Left hindlimb (tissue), 1 donor: ENCODE results near the gene MRPL33.
A peak's percentile ranks its signal among the peaks of the same experiment; 100 is the strongest.

Experiments
- DNase-seq: peaks from one replicate; pipeline ENCODE4 v3.0.0-alpha.2; 2018

The MRPL33 gene

DNA sequence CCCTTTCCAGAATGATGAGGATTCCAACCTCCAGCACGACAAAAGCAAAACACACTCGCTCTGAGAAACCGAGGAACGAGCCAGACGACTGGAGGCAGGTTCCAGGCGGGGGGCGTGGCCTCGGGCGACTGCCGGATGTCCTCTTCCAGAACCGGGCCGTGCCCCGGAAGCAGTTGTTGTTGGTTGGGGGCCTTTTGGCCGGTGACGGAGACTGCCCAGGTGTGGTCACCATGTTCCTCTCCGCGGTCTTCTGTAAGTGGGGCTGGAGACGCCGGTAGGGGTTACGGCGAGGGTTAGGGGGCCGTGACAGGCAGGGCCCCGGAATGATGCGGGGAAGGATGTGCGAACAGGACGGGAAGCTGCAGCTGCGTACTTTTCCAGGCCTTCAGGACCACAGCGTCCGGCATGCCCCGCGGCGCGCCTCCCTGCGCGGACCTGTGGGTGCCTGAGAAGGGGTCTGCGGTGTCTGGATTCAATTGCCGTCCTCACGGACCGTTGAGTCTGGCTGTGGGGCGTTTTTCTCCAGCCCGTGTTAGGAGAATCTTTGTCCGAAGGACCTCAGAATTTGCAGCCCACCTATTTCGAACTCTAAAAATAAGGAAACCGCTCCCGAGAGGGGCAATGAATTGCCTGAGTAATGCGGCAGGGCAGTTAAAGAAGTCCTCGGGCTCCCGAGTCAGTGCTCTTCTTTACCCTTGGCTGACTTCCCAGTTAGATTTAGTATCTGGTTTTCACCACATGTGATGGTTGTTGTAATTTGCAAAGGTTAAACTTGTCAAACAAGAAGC lies at the start of gene MRPL33:
Gene MRPL33 (plus strand): TSS at position 172 of the 788 bp plus-strand sequence. CDS start 59 bp downstream, at position 231.
- peak; percentile 96 for DNase-seq

DNA sequence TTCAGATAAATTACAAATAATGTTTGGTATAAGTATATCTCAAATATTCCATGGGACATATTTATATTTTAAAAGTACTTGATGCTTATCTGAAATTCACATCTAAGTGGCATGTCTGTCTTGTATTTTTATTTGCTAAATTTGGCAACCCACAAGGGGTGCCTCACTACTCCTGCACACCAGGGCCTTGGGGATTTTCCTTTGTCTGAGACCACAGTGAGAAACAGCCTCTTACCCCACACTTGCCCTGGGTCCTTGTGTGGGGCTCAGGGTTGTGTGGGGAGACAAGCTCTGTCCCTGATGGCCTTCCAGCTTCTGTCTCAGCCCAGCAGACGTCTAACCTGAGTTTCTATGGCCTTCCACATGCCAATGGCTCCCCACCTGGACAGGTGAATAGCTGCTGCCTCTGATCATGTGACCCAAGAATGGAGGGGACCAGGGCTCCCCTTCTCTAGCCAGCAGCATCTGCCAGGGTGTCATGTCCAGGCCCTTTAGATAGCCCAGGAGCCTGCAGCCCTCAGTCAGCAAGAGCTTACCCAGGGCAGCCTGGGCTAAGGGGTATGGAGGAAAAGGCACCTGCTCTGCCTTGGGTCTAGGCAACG lies 49.5 kb upstream of the MRPL33 start:
- DNase-seq, result no peak

DNA sequence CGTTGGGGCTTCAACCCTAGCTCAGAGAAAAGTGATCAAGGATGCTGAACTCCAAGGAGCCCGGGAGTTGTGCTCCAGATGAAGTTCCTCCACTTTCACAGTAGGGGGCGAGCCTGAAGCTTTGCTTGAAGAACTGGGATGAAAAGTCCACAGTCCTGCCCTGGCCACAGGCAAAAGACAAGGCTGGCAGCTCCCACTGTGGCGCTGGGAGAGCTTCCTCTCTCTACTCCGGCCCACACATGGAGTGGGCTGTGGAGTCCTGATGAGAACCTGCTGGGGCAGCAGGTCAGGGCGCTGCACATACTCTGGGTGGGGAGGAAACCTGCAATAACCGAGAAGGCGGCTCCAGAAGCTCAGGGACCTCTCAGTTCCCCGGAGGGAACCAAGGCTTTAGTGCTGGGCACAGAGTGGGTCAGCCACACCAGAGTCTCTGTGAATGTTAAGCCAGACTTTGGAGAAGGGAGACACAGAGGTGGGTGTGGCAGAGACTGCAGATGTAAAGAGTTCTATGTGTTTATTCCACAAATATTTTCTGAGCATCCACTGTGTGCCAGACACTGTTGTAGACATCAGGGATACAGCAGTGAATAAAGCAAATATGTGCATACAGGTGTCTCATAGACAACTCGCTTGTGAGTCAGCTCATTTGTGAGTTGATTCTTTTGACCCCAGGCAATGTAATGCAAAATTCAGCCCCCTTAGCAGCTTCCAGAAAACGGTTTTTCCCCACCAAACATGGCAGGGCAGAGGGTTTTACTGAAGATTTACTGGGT lies 48.0 kb upstream of the MRPL33 start:
- DNase-seq, result peak; percentile 70

DNA sequence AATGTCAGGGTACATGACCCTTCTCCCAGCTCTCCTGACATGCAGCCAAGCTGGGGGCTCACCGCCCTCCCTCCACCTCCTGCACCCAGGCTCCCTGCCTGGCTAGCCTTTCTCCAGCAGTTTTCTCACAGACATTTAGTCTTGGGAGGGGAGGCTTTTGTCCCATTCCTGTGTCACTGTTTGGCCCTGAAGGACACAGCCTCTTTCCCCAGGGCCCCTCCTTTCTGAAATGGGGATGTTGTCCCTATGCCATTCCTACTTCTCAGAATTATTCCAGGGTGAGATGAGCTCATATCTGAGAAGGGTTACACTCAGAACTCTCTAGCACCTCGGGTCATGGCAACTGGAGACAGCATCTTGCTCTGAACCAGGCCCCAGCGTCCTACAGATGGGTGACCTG lies 47.3 kb upstream of the MRPL33 start:
- DNase-seq, result no peak

DNA sequence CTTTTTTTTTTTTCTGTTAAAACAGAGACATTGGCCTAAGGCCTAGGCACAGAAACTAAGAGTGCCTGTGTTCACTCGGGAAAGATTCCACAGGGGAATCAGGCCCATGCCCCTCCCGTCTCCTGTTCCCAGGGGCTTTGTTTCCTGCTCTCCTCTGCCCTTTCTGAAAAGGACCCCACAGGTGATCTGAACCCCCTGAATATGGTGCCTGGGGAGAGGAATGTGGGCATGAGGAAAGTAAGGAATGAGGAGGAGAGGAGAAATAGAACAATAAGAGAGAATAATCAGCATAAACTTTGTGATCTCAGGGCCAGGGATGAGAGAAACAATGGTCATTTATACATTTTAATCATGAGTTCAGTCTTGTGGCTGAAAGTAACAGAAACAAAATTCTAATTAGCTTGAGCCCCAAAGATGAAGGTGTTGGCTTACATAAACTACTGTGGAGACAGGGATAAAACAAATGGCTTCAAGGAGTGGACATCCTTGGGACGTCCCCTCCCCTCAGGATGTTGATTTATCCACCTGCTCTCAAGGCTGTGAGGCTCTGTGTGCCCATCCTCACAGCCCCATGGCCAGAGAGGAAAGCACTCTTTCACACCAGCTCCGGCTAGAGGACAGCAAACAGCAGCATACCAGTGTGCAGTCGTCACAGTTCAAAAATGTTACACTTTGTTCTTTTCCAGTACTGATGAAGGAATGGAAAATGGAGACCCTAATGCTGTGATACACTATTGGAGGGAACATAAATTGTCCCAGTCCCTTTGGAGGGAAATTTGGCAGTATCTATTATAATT lies 46.4 kb upstream of the MRPL33 start:
- DNase-seq, result no peak

DNA sequence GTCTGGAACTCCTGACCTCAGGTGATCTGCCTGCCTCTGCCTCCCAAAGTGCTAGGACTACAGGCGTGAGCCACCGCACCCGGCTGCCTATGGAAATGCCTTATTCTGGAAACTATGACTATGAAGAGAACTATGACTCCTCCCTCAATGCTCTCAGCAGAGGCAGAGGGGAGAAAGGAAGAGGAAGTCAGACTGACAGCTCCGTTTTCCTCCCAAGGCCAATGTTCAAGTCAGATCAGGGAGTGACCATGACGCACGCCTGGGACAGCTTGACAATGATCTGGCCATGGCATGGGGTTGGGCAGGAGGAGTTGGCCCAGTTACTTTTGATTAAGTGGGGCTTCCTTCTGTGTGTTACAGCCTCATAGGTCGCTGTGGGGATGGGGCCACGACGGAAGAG lies 44.3 kb upstream of the MRPL33 start:
- DNase-seq, result no peak

DNA sequence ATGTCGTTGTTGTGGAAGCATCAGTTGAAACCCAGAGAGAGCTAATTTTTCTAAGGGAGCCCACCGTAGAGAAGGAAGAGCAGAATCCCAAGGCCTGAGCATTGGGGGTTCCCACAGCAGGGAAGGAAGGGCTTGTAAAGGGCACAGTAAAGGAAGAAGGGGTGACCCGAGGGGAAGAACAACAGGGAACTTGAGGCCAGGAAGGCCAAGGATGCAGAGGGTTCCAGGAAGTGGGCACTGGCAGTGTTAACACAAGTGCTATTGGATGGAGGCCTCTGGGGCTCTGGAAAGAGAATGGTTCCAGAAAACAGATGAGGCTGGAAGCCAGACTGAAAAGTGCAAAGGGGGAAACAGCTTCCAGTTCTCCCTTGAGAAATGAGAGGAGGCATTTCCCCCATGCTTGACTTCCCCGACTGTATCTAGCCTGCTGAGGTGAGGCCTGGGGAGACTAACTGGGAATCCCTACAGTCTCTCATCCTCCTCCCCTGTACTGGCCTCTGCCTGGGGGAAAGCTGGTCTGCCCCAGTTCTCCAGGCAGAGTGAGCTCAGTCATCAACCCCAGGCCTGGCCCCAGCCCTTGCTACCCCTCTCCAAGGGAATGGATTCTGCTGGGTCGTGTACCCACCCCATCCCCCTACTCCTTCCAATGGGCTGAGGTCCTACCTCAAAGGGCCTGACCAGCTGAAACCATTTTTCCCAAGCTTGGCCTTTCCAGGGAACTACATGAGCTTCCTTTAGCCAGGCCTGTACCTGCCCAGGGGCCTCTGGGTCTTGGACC lies 43.2 kb upstream of the MRPL33 start:
- DNase-seq, result no peak

DNA sequence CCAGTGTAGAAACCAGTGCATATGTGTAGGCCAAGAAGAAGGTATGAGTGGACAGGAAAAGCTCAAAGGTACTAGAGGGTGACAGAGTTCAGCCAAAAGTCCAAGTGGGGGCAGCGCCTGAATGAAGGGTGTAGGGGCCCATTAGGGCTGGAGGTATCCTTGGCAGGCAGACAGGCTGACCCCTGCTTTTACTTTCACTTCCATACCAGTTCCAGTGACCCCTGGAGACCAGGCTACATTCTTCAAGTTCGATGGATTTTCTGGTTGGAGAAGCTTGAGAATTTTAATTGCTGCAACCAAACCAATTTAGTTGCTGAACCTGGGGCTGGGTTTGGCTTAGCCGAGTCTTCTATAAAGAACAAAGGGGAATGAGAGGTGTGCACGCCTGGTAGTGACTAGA lies 42.3 kb upstream of the MRPL33 start:
- DNase-seq, result no peak

DNA sequence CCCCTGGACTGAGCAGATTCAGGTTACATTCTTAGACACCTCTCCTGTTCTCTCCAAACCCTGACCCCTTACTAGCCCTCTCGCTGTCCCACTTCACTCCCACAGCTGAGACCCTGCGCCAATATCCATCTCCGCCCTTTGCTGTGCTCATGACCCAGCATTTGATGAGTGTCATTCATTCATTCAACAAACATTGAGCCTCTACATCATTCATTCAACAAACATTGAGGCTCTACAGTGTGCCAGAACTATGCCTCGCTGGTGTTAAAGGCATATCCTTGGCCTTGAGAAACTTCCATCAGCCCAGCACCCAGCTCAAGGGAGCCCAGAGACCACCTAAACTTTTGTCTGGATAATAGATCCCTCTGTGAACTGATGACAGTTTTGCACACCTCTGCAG lies 41.9 kb upstream of the MRPL33 start:
- DNase-seq, result no peak

DNA sequence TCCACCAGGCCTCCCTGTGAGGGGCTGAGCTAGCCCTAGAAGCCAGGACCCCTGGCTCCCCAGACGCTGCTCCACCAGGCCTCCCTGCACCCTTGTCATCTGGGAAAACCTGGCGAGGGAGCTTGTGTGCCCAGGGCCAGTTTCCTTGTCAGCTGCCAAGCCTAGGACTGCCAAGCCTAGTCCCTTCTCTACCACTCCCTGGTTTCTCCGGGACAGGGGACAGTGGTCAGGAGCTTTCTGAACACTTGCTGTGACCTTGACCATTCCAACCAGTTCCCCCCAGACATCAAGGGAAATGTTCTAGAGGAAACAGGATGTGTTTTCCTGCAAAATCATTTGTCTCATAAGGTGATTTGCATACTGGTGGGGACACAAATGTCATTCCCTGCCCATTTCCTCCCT lies 41.3 kb upstream of the MRPL33 start:
- DNase-seq, result no peak

DNA sequence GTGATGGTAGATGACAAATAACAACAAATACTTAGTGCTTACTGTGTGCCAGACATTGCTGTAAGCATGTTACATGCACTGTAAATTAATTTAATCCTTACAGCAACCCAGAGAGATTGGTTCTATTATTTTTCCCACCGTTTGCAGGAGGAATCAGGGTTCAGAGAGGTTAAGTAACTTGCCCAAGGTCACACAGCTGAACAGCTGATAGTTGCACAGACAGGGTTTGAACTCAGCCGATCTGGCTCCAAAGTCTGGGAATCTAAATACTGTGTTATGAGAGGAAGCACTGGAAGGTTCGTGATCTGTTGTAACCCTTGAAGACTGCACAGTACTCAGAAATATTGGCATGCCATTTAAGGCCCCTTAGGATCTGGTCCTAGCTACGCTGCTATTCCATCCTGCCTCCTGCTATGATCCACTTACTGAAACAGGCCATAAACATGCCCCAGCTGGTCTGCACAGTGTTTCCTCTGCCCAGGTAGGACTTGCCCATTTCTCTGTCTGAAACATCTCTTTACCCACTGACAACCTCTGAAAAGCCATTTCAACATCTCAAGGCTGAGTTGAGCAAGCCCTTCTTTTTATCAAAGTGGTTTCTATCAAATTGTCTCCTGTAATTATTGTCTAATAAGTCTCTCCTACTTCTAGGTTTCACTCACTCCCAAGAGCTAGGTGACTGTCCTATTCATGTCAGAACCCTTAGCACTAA lies 40.4 kb upstream of the MRPL33 start:
- DNase-seq, result no peak

DNA sequence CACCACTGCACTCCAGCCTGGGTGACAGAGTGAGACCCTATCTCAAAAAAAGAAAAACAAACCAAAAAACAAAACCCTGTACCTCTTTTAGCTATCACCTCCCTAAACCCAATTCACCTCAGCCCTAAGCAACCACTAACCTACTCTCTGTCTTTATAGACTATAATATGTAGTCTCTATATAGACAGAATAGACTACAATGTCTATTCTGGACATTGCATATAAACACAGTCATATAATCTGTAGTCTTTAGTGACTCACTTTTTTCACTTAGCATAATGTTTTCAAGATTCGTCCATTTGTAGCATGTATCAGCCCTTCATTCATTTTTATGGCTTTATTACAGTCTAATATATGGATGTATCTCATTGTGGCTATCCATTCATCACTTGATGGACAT lies 37.2 kb upstream of the MRPL33 start:
- no peak for DNase-seq

DNA sequence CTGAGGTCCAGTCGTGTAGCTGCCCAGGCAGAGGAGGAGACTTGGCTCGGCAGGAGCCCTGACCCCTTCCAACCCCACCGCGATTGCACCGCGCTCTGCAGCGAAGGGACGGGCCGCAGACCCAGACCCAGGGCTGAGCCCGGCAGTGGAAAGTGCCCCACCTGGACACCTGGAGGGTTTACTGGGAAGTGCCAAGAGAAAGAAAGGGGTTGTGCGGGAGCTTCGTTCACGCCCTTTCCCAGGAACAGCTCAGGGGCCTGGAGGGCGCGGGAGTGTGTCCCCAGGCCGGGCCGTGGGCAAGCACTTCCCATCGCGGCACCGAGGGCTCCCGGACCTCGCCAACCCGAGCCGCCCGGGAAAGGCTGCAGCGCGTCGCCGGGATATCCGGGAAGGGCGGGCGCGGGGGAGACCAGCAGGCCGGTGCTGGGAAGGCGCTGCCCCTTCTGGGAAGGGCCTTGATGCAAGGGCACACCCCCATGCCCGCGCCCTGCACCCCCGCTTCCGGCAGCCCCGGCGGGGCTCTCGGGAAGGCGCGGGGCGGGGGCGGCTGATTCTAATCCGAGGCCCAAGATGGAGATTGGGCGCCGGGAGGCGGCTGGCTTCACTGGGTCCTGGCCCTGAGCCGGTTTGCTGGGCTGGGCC lies 36.1 kb upstream of the MRPL33 start:
- peak; percentile 89 for DNase-seq

DNA sequence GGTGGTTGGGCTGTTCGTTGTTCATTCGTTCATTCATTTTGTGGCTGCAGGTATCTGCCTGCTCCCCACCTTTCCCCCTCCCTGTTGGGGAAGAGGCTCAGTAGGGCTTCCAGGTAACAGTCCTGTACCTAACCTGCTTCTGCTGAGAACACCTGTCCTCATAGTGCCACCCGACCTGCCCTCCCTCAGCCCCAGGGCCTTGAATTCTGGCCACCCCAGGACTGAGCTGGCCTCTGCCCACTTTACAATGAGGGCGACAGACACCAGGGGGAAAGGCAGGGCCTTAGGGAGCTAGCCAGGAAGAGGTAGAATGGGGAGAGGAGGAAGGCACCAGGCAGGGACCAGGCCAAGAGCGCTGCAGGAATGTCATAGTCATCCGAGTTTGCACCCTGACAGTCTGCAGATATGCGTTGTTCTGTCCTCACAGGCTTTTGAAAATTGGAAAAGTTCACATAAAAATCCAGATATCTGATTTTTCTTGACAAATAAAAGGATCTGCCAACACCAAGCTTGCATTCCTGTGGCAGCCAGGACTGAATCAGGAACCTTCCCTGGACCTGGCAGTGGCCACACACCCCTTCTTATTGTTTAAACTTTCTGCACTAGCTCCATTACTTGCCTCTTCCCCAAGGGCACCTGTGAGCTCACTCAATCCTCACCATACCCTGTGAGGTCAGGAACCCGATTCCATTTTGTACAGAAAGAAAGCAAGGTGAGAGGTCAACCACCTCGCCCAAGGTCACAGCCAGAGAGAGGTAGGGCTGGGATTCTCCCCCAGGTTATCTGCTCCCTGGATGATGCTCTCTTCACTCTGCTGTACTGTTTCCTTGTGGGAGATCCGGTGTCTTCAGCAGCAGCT lies 35.3 kb upstream of the MRPL33 start:
- DNase-seq, result no peak

DNA sequence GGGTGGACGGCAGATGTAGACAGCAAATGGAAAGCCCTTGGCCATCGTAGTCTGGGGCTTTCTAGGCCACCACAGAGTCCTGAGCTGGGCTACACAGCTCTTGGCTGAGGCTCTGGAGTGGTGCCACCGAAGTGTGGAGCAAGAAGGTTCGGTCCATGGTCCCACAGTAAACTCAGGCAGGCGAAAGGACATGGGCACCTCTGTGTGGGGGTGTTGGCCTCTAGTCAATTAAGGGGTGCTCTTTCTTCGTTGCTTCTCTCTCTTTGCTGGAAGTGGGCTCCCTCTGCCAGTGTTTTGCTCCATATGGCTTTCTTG lies 34.7 kb upstream of the MRPL33 start:
- no peak for DNase-seq

DNA sequence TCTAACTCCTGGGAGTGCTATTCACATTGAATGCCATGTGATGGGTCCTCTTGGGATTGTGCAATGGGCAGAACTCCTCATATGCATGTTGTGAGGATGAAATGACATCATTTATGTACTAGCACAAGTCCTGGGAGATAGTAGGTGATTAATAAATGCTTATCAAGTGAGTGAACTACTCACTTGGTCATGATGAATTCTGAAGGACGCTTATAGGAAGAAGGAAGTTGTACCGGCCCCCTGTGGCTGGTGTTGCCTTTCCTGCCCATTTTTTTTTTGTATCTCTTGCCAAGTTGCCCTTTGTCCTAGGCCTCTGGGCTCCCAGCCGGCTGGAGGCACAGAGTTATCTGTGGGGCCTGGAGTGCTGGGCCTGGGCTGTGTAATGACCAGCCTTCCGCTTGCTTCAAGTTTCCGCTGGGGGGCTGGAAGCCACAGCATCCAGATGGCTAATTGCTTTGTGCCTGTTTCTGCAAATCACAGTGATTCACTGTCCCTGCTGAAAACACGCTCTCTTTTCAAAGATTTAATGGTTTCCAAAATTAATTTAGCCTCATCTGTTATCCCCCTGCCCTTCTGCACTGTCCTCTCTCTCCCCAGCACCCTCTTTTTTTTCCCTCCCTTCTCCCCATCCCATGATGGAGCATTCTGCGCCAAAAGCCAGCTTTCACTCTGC lies 33.7 kb upstream of the MRPL33 start:
- DNase-seq, result no peak

DNA sequence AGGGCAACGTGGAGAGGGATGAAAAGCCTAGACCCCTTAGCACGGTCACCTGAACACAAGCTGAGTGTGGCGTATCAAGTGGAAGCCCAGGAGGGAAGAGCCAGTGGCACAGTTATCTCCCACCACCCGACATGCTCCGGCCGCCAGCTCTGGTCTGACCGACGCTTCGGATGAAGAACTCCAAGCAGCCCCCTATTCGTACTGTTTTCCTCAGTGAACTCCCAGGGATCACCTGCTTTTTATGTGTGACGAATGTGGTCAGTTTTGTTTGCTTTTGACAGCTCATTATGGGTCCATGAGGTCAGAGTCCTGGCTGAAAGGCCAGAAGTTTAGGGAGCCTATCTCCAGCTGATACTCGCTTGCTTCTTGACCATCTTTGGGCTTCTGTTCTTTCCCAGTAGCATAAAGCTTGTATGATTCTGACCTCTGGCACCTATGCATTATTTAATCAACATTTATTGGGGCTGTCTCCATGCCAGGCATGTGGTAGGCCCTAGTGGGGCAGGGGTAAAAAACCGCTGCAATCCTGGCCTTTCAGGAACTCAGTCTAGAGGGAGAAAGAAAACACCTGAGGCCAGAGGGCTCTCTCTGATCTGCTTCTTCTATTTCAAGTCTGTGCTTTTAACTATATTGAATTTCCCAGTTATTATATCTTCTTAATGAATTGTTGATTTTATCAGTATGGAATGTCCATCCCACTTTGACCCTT lies 33.0 kb upstream of the MRPL33 start:
- DNase-seq, result no peak

DNA sequence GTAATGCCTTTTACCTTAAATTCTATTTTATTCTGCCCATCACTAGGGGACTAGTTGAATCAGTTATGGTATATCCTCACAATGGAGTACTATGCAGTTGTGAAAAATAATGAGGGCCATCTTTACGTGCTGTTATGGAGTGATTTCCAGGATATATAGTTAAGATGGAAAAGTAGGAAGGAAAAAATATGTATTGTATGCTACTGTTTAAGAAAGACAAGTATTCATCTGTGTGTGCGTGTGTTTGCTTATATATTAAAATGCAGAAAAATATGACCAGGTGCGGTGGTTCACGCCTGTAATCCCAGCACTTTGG lies 32.5 kb upstream of the MRPL33 start:
- no peak for DNase-seq

DNA sequence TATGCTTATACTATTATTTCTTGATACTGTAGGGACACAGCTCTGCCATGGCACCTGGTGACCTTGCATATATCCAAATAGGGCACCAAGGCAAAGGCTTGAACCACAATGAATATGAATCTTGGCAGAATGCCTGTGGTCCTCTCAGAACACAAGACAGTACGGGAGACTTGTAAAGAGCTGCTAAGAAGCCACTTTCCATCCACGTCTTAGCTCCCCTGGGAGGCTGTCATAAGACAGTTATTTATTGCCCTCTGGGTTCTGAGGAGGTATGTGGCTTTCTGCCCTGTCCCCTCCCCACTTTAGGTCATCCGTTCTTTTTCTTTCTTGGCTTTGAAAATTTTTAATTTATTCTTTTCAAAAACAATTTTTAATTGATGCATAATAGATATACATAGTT lies 29.8 kb upstream of the MRPL33 start:
- DNase-seq, result no peak
